A673 (cell line): ENCODE data around the gene LIMCH1.

Experiments used
- CTCF ChIP-seq: fragments of 300-800, 200-600 bp; sonication (generic); conservative IDR thresholded peaks from 2 replicates; pipeline ENCODE4 v1.5.1; 2017; ENCODE audit warnings: low read depth, mild to moderate bottlenecking, antibody characterized with exemption, low read length, moderate library complexity, mixed read lengths
- EZH2 ChIP-seq: fragments of 200-600 bp; sonication (generic); IDR thresholded peaks from 2 replicates; pipeline ENCODE4 v1.6.1; 2017; ENCODE audit warnings: borderline replicate concordance, low read depth, mild to moderate bottlenecking, mixed read lengths, antibody characterized with exemption, low read length; ENCODE audit not compliant: poor library complexity, severe bottlenecking

DNA sequence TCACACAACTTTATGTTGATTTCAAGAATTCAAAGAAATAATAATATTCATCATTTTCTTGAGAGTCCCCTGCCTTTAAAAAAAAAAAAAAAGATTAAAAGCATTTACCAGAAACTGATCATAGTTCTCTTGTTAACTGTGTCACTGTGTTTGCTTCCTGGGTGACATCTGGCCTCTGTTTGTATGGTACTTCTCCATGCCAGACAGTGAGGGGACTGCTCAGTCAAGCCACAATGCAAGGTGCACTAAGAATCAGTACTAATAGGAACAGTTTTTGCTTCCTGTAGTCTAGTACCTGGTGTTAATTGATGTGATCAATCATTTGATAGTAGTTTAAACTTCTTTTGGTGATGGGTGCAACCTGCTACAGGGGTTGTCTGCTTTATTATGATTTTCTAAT is 133.0 kb downstream of the LIMCH1 start:
- TF ChIP-seq CTCF (no peak), EZH2 (no peak)
